ENCODE data around the gene TMEM59L.

DNA sequence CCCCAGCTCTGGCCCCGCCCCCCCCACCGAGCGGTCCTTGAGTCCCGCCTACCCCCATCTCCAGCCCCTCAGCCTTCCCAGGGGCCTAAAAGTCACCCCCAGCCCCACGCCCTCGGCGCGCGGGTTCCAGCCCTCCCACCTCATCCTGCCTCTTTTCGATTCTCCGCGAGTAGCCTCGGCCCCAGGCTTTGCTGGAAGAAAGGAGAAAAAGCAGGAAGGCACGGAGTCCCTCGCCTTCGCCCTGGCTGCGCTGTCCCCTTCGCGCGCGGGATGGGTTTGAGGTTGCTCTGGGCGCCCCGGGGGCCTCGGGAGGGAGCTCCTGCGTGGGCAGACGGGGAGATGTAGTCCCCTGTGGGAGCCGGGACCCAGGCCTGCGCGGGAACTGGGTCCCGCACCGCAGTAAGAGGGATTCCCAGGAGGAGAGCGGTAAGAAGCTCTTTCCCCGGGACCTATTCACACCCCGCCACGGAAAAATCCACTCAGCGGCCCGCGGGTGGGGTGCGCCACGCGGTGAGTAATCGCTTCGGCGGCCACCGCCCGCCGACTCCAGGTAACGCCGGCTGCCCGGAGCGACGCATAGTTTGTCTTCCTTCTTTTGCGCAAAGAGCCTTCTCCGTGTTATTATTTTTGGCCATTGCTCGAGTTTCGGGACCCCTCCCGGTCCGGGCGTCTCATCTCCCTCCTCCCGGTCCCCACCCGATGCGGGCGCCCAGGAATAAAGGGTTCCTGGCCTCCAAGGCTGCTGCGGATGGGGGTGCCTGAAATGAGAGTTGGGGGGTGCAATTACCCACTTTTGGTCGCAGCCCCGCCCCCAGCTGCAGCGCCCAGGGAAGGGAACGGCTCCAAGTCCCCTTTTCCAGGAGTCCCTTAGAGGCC lies 5.2 kb upstream of the TMEM59L start:
- TF ChIP-seq, protein P1, sequence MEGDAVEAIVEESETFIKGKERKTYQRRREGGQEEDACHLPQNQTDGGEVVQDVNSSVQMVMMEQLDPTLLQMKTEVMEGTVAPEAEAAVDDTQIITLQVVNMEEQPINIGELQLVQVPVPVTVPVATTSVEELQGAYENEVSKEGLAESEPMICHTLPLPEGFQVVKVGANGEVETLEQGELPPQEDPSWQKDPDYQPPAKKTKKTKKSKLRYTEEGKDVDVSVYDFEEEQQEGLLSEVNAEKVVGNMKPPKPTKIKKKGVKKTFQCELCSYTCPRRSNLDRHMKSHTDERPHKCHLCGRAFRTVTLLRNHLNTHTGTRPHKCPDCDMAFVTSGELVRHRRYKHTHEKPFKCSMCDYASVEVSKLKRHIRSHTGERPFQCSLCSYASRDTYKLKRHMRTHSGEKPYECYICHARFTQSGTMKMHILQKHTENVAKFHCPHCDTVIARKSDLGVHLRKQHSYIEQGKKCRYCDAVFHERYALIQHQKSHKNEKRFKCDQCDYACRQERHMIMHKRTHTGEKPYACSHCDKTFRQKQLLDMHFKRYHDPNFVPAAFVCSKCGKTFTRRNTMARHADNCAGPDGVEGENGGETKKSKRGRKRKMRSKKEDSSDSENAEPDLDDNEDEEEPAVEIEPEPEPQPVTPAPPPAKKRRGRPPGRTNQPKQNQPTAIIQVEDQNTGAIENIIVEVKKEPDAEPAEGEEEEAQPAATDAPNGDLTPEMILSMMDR (IDR thresholded peaks at IDR 0.05): no peak
- no peak for TF ChIP-seq TCF7L2 (IDR thresholded peaks at IDR 0.05; ENCODE audit: low read depth, low read length)
- TF ChIP-seq REST (IDR thresholded peaks at IDR 0.05; ENCODE audit: insufficient read depth in 1 of 2, low read depth in 2 of 2, low read length in 1 of 2): no peak
- TF ChIP-seq POLR2AphosphoS5 (IDR thresholded peaks at IDR 0.05; ENCODE audit: low read depth, low read length): no peak
- no peak for TF ChIP-seq SIN3A (IDR thresholded peaks at IDR 0.05; ENCODE audit: borderline replicate concordance, insufficient read depth, low read depth, low read length)

Data from Panc1 (cell line).